Breast epithelium (tissue), 3 donors: ENCODE data around the gene EED.

Experiments
- CTCF ChIP-seq, 3 donors: fragments of 450-650 bp; IDR thresholded peaks; one replicate each; pipeline ENCODE4 v1.5.1; 2016 to 2017; ENCODE audit warnings: antibody characterized with exemption in 3 of 3, mild to moderate bottlenecking in 3 of 3, moderate library complexity in 3 of 3
- POLR2A ChIP-seq: fragments of 450-650 bp; IDR thresholded peaks from one replicate; pipeline ENCODE4 v1.6.1; 2016; ENCODE audit warnings: antibody characterized with exemption, mild to moderate bottlenecking, moderate library complexity
- POLR2AphosphoS5 ChIP-seq, 3 donors: sonication (generic); formaldehyde crosslinking; IDR thresholded peaks; one replicate each; pipeline ENCODE4 v1.6.1; 2017; ENCODE audit warnings: antibody characterized with exemption in 3 of 3

GRCh38 chr11:86314636-86315035 lies 70.1 kb downstream of the EED start:
- no peak for TF ChIP-seq CTCF (IDR thresholded peaks at IDR 0.05)
- no peak for TF ChIP-seq POLR2A
- no peak for TF ChIP-seq POLR2AphosphoS5 (IDR thresholded peaks at IDR 0.05)
